Thyroid gland (tissue), 4 donors: ENCODE results near the gene MXD4.

Experiments used
- POLR2A ChIP-seq, 2 donors: fragments of 450-650 bp; IDR thresholded peaks; one replicate each; pipeline ENCODE4 v1.6.1; 2017; ENCODE audit warnings: antibody characterized with exemption in 2 of 2, mild to moderate bottlenecking in 2 of 2, moderate library complexity in 1 of 2
- TF ChIP-seq, protein P1 (sequence below), 6 experiments: fragments of 200-600 bp in 3 of 6; fragments of 450-650 bp in 3 of 6; sonication (generic) in 3 of 6; IDR thresholded peaks; one replicate each; pipeline ENCODE4 v1.5.1; 2016 to 2019; ENCODE audit warnings: antibody characterized with exemption in 6 of 6, mild to moderate bottlenecking in 2 of 6, inconsistent platforms in 1 of 6, moderate library complexity in 1 of 6

DNA sequence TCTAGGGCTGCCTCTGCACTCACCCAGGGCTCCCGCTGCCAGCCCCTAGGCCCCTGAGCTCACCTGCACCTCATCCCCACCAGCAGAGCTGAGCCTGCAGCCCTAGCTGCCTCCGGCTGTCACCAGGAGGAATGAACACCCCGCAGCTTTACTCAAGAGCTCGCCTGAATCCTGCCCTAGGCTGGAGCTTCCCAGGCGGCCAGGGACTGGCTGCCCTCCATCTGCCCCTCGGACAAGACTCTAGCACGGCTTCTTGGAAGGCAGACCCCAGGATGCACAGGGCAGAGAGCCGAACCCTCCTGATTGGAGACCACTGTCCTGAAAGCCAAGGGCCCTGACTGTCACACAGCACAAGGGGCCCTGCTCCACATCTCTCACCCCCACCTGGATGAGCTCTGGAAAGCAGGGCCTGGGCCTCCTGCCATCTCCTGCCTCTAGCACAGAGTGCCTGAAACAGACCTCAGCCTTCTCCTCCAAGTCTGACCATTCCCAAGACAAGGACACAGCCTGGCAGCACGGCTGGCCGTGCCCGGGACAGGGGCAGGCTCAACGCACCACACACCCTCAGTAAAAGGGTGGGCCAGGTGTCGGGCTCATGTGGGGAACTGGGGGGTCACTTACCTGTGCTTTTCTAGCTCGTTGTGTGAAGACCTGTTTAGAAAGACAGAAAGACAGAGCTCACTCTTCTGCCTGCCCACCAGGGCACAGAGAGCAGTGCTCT is 4.4 kb downstream of the MXD4 start:
- TF ChIP-seq POLR2A (IDR thresholded peaks at IDR 0.05), result no peak
- TF ChIP-seq, protein P1, sequence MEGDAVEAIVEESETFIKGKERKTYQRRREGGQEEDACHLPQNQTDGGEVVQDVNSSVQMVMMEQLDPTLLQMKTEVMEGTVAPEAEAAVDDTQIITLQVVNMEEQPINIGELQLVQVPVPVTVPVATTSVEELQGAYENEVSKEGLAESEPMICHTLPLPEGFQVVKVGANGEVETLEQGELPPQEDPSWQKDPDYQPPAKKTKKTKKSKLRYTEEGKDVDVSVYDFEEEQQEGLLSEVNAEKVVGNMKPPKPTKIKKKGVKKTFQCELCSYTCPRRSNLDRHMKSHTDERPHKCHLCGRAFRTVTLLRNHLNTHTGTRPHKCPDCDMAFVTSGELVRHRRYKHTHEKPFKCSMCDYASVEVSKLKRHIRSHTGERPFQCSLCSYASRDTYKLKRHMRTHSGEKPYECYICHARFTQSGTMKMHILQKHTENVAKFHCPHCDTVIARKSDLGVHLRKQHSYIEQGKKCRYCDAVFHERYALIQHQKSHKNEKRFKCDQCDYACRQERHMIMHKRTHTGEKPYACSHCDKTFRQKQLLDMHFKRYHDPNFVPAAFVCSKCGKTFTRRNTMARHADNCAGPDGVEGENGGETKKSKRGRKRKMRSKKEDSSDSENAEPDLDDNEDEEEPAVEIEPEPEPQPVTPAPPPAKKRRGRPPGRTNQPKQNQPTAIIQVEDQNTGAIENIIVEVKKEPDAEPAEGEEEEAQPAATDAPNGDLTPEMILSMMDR (IDR thresholded peaks at IDR 0.05), result no peak
